Measurements from ENCODE around the gene RASL10A. TPM values are rescaled to one million over a fixed set of nuclear protein-coding genes. Genes with fewer than 3 reads are reported as not detected.

The RASL10A gene
- total and polyA plus RNA-seq, 2 donors (not counting 1 experiment from before 2014, with no cell fraction given): not detected

DNA sequence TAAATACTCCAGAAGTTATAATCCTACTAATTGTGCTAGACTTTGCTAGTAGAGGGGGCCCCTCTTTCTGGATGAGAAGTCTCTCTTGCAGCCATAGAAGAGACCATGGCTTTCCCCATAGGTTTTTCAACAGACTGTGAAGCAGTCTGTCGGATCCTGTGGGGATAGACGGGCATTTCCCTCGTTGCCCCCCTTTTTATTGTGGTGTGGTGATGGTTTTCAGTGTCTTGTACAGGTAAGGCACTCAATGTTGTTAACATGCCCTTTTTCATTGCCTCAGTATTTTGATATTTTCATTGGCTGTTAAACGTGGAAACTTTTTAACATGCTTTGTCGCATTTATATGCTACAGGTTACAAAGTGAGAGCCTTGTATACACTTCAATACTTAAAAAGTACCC, 25.4 kb downstream of the RASL10A start:
- H3K9ac ChIP-seq (ENCODE audit: insufficient read depth, low read length): no peak overlapping the region
- no peak overlapping the region for H2AFZ ChIP-seq (ENCODE audit: low read length)
- peaks cover 21% of the 10 kb centered on the region for H3K36me3 ChIP-seq (ENCODE audit: control insufficient read depth, insufficient read depth, low read length)
- no peaks in the 10 kb centered on the region for H3K9me3 ChIP-seq (ENCODE audit: control insufficient read depth, insufficient read depth, low read depth, low read length)
- no peak overlapping the region for H3K27ac ChIP-seq (ENCODE audit: insufficient read depth, low read length)
- no peak overlapping the region for H3K4me3 ChIP-seq (replicated peaks in 1 of 4; ENCODE audit: control extremely low read depth in 1 of 4, insufficient read depth in 1 of 4, low read depth in 3 of 4, low read length in 4 of 4)
- H3K4me2 ChIP-seq (ENCODE audit: extremely low read depth, insufficient read depth, low read length): no peak overlapping the region
- H4K20me1 ChIP-seq (ENCODE audit: control insufficient read depth, extremely low read depth, insufficient read depth, low read length): no peaks in the 10 kb centered on the region
- no peaks in the 10 kb centered on the region for H3K27me3 ChIP-seq (ENCODE audit: control insufficient read depth, insufficient read depth, low read length)
- TF ChIP-seq, protein P1, sequence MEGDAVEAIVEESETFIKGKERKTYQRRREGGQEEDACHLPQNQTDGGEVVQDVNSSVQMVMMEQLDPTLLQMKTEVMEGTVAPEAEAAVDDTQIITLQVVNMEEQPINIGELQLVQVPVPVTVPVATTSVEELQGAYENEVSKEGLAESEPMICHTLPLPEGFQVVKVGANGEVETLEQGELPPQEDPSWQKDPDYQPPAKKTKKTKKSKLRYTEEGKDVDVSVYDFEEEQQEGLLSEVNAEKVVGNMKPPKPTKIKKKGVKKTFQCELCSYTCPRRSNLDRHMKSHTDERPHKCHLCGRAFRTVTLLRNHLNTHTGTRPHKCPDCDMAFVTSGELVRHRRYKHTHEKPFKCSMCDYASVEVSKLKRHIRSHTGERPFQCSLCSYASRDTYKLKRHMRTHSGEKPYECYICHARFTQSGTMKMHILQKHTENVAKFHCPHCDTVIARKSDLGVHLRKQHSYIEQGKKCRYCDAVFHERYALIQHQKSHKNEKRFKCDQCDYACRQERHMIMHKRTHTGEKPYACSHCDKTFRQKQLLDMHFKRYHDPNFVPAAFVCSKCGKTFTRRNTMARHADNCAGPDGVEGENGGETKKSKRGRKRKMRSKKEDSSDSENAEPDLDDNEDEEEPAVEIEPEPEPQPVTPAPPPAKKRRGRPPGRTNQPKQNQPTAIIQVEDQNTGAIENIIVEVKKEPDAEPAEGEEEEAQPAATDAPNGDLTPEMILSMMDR (conservative IDR thresholded peaks at IDR 0.05 in 1 of 2, IDR thresholded peaks at IDR 0.05 in 1 of 2; ENCODE audit: low read depth in 1 of 2, low read length in 2 of 2): no peak
- TF ChIP-seq EZH2 (IDR thresholded peaks at IDR 0.05; ENCODE audit: low read length, missing control alignments): no peak
- H3K4me1 ChIP-seq (ENCODE audit: control insufficient read depth, extremely low read depth, insufficient read depth, low read length): no peaks in the 10 kb centered on the region
- no peak for DNase-seq (ENCODE audit: low read depth in 2 of 2)
- H3K79me2 ChIP-seq (ENCODE audit: control insufficient read depth, insufficient read depth, low read length): peaks cover 26% of the 10 kb centered on the region

DNA sequence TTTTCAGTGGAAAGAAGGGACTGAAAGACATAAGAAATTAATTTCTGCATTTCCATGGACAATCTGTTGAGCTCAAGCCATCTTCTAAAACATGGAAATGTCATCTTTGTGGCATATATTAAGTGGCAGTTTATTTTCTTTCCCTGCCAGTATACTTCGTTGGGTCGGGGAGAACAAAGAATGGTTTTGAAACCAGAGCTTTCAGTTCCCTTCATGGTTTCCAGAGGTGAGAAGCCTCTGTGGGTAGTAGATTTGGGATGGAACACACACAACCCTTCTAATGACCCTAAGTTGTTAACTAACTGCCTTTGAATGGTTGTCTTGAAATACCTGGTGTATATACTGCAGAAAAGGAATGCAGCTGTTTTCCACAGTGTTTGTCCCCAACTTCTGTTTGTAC, 26.7 kb downstream of the RASL10A start:
- H3K4me1 ChIP-seq (ENCODE audit: control insufficient read depth, extremely low read depth, insufficient read depth, low read length): no peaks in the 10 kb centered on the region
- H3K4me3 ChIP-seq (replicated peaks in 1 of 4; ENCODE audit: control extremely low read depth in 1 of 4, insufficient read depth in 1 of 4, low read depth in 3 of 4, low read length in 4 of 4): no peak overlapping the region
- no peak overlapping the region for H3K4me2 ChIP-seq (ENCODE audit: extremely low read depth, insufficient read depth, low read length)
- no peak overlapping the region for H2AFZ ChIP-seq (ENCODE audit: low read length)
- H3K79me2 ChIP-seq (ENCODE audit: control insufficient read depth, insufficient read depth, low read length): peaks cover 34% of the 10 kb centered on the region
- H3K27me3 ChIP-seq (ENCODE audit: control insufficient read depth, insufficient read depth, low read length): no peaks in the 10 kb centered on the region
- H3K9me3 ChIP-seq (ENCODE audit: control insufficient read depth, insufficient read depth, low read depth, low read length): no peaks in the 10 kb centered on the region
- peaks cover 24% of the 10 kb centered on the region for H3K36me3 ChIP-seq (ENCODE audit: control insufficient read depth, insufficient read depth, low read length)
- H3K27ac ChIP-seq (ENCODE audit: insufficient read depth, low read length): no peak overlapping the region
- TF ChIP-seq, protein P1 (conservative IDR thresholded peaks at IDR 0.05 in 1 of 2, IDR thresholded peaks at IDR 0.05 in 1 of 2; ENCODE audit: low read depth in 1 of 2, low read length in 2 of 2): no peak
- no peak for TF ChIP-seq EZH2 (IDR thresholded peaks at IDR 0.05; ENCODE audit: low read length, missing control alignments)
- H4K20me1 ChIP-seq (ENCODE audit: control insufficient read depth, extremely low read depth, insufficient read depth, low read length): no peaks in the 10 kb centered on the region
- DNase-seq (ENCODE audit: low read depth in 2 of 2): no peak
- H3K9ac ChIP-seq (ENCODE audit: insufficient read depth, low read length): no peak overlapping the region

DNA sequence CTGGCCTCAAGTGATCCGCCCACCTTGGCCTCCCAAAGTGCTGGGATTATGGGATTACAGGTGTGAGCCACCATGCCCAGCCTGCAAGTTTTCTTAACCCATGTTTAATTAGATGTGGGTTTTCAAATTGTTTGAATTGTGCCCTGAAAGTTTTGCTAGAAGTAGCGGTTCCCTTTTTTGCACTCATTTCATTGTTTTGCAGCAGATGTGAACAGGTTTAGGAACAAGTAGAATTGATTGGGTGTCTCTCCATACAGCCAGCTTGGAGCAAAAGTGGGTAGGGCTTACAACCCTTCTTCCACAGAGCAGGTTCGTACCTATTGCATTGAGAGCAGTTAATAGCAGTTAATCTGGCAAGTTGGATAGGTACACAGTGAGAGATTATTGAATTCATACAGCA, 31.3 kb downstream of the RASL10A start:
- DNase-seq (ENCODE audit: low read depth in 2 of 2): no peak
- Histone ChIP-seq H3K4me3 (replicated peaks in 1 of 4; ENCODE audit: control extremely low read depth in 1 of 4, insufficient read depth in 1 of 4, low read depth in 3 of 4, low read length in 4 of 4) (no peak overlapping the region), H3K27me3 (ENCODE audit: control insufficient read depth, insufficient read depth, low read length) (no peaks in the 10 kb centered on the region), H3K9me3 (ENCODE audit: control insufficient read depth, insufficient read depth, low read depth, low read length) (no peaks in the 10 kb centered on the region), H2AFZ (ENCODE audit: low read length) (no peak overlapping the region), H3K79me2 (ENCODE audit: control insufficient read depth, insufficient read depth, low read length) (peaks cover 47% of the 10 kb centered on the region), H3K9ac (ENCODE audit: insufficient read depth, low read length) (no peak overlapping the region), H3K27ac (ENCODE audit: insufficient read depth, low read length) (no peak overlapping the region), H4K20me1 (ENCODE audit: control insufficient read depth, extremely low read depth, insufficient read depth, low read length) (peaks cover 2% of the 10 kb centered on the region), H3K4me2 (ENCODE audit: extremely low read depth, insufficient read depth, low read length) (no peak overlapping the region), H3K4me1 (ENCODE audit: control insufficient read depth, extremely low read depth, insufficient read depth, low read length) (no peaks in the 10 kb centered on the region), H3K36me3 (ENCODE audit: control insufficient read depth, insufficient read depth, low read length) (peaks cover 25% of the 10 kb centered on the region)
- TF ChIP-seq, protein P1 (conservative IDR thresholded peaks at IDR 0.05 in 1 of 2, IDR thresholded peaks at IDR 0.05 in 1 of 2; ENCODE audit: low read depth in 1 of 2, low read length in 2 of 2): no peak
- no peak for TF ChIP-seq EZH2 (IDR thresholded peaks at IDR 0.05; ENCODE audit: low read length, missing control alignments)

All from fibroblast of lung (primary cell).